HFFc6 (cell line): Measurements from ENCODE around the gene CLCNKB. TPM values are rescaled to one million over a fixed set of nuclear protein-coding genes. Genes with fewer than 3 reads are reported as not detected.

Experiments
- DNase-seq: peaks from one replicate; pipeline ENCODE4 v3.0.0-alpha.2; 2018
- H3K27ac Mint-ChIP-seq: 2 replicates; pipeline ENCODE4 v1.8.0; 2020; ENCODE audit warnings: mild to moderate bottlenecking, mixed read lengths
- H3K27me3 Mint-ChIP-seq: 2 replicates; pipeline ENCODE4 v1.8.0; 2021; ENCODE audit warnings: mild to moderate bottlenecking, moderate library complexity, mixed read lengths; ENCODE audit not compliant: insufficient read depth
- H3K36me3 Mint-ChIP-seq: 2 replicates; pipeline ENCODE4 v1.8.0; 2021; ENCODE audit warnings: low read depth, mixed read lengths
- H3K4me1 Mint-ChIP-seq: 2 replicates; pipeline ENCODE4 v1.8.0; 2020; ENCODE audit warnings: low read depth, mixed read lengths
- H3K4me3 Mint-ChIP-seq: 2 replicates; pipeline ENCODE4 v1.8.0; 2020; ENCODE audit warnings: mild to moderate bottlenecking, moderate library complexity, mixed read lengths
- H3K9me3 Mint-ChIP-seq: 2 replicates; pipeline ENCODE4 v1.8.0; 2020; ENCODE audit warnings: mild to moderate bottlenecking, mixed read lengths
- total RNA-seq, 6 experiments: library from RNA; stranded (reverse); fragmentation: NEBNext Ultra II Directional; extraction: Animal tissue kit (Norgen Biotek cat#: 25700); gene quantifications; 2 replicates in 1 of 6; 3 replicates in 5 of 6; pipeline ENCODE4 v1.2.3, GENCODE V29; 2021
- TF ChIP-seq, protein P1 (sequence below): fragments of 200-600 bp; sonication (generic); IDR thresholded peaks from 2 replicates; pipeline ENCODE4 v1.5.0; 2021; ENCODE audit warnings: antibody characterized with exemption, mild to moderate bottlenecking

The CLCNKB gene
- total RNA-seq, 6 experiments from 2014 or later = 0.10 to 0.14 TPM; not detected in 4

DNA sequence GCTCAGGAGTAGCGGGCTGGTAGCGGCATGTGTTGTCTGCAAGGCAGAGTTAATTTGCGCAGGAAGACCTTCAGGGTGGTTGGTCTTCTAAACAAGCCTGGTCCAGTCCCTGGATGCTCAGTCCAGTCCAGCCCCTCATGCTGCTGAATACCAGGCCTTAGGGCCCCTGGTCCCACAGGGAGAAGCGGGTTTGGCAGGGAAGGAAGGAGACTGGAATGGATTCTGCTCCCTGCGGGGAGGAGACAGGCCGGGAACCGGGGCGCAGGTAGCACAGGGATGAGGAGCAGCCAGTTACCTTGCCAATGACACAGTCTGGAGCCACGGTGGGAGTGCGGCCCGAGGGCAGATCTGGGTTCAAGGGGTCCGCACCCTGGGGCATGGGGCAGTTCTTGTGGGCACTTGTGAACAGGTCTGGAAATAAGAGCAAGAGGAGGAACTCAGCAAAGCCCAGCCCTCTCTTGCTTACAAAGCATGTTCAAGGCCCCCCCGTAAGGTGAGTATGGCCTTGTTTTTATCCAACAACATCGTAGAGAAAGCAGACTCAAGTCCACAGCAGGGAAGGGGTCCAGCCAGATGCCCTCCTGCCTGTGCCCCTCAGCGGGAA lies 19.7 kb downstream of the CLCNKB start:
- Mint-ChIP-seq H3K36me3 (no peaks in the 10 kb centered on the region), H3K4me3 (no peak overlapping the region), H3K9me3 (no peaks in the 10 kb centered on the region), H3K27me3 (peaks cover 18% of the 10 kb centered on the region), H3K4me1 (peaks cover 14% of the 10 kb centered on the region), H3K27ac (no peak overlapping the region)
- TF ChIP-seq, protein P1, sequence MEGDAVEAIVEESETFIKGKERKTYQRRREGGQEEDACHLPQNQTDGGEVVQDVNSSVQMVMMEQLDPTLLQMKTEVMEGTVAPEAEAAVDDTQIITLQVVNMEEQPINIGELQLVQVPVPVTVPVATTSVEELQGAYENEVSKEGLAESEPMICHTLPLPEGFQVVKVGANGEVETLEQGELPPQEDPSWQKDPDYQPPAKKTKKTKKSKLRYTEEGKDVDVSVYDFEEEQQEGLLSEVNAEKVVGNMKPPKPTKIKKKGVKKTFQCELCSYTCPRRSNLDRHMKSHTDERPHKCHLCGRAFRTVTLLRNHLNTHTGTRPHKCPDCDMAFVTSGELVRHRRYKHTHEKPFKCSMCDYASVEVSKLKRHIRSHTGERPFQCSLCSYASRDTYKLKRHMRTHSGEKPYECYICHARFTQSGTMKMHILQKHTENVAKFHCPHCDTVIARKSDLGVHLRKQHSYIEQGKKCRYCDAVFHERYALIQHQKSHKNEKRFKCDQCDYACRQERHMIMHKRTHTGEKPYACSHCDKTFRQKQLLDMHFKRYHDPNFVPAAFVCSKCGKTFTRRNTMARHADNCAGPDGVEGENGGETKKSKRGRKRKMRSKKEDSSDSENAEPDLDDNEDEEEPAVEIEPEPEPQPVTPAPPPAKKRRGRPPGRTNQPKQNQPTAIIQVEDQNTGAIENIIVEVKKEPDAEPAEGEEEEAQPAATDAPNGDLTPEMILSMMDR = no peak
- no peak for DNase-seq

DNA sequence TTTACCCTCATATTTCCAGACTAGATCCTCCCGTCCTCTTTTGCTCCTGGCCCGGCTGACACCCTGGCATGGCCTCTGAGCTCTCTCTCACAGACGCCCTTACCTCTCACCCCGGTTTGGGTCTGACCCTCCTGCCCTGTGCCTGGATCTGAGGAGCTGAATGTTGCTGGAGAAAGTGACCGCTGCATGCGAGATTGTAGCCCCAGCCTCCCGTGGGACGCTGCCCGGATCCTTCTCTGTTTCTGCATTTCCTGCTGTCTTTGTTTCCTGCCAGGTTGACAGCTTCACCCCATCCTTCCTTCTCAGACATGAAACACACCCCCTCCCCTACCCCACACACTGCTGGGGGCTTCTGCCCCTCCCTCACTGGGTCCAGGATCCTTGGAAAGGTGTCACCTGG lies 20.3 kb downstream of the CLCNKB start:
- TF ChIP-seq, protein P1 = no peak
- Mint-ChIP-seq H3K27me3 (peaks cover 18% of the 10 kb centered on the region), H3K4me1 (peaks cover 20% of the 10 kb centered on the region), H3K9me3 (no peaks in the 10 kb centered on the region), H3K4me3 (no peak overlapping the region), H3K27ac (no peak overlapping the region), H3K36me3 (no peaks in the 10 kb centered on the region)
- DNase-seq = no peak

DNA sequence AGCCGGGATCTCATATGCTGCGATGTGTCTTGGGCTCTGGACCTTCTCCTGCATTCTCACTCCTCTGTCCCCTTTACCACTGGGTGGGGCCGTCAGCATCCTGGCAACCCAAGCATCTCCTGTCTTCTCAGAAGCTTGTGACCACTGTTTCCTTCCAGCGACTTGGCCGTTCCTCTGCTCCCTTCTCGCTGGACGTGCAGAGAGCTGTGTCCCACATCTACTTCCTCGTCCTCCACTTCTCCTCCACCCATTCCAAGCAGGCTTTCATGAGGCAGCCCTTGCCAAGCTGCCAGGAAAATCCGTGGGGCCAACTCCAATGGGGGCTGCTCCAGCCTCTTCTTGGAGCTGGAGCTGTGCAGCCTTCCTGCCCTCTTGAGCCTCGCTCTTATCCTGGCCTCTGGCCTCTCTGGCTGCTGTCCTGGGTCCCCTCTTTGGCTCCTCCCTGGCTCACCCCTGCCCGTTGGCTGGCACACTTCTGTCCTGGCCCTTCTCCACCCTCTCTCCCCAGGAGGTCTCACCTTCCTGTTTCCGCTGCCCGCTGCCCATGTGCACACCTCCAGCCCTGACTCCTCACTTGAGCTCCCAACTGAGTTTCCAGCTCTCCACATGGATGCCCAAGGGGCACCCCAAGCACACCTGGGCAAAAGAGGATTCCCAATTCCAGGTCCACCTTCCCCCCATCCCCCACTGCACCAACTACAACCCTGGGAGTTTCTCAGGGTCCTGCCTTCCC lies 21.1 kb downstream of the CLCNKB start:
- no peaks in the 10 kb centered on the region for H3K9me3 Mint-ChIP-seq
- H3K36me3 Mint-ChIP-seq = no peaks in the 10 kb centered on the region
- TF ChIP-seq, protein P1 = peak; percentile 37; the same call in 1 of the 2 replicates
- peaks cover 18% of the 10 kb centered on the region for H3K27me3 Mint-ChIP-seq
- H3K27ac Mint-ChIP-seq = no peak overlapping the region
- DNase-seq = no peak
- H3K4me1 Mint-ChIP-seq = peaks cover 21% of the 10 kb centered on the region
- no peak overlapping the region for H3K4me3 Mint-ChIP-seq

DNA sequence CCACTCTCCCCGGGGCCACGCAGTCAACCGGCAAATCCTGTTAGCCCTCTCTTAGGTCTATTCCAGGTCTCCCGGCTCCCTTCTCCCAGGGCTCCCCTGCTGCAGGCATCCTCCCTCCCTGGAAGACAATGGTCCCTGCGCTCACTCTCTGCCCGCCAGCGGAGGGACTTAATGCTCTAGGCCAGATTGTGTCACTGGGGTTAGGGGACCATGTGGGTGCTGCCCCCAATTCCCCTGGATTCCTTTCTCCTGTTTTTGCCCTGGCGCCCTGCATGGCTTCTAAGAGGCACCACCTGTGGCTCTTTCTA lies 21.6 kb downstream of the CLCNKB start:
- no peak for DNase-seq
- Mint-ChIP-seq H3K9me3 (no peaks in the 10 kb centered on the region), H3K4me3 (no peak overlapping the region), H3K36me3 (no peaks in the 10 kb centered on the region), H3K27ac (no peak overlapping the region), H3K27me3 (peaks cover 16% of the 10 kb centered on the region), H3K4me1 (peaks cover 21% of the 10 kb centered on the region)
- TF ChIP-seq, protein P1 = no peak

DNA sequence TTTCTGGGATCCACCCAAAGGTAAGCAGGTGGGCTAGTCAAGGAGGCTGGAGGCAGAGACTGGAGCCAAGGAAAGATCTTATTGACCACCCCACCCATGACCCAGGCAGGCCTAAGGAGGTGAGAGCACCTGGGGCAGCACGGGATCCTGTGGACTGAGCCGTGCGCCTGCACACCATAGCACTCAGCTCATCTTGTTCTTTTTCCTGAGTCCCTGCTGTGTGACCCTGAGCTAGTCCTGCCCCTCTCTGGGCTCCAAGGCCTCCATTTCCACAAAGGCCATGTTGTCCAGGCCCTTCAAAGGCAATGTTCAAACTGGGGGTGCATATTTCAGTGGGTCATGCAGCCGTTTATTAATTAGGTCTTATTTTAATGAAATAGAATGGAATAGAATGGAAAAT lies 22.7 kb downstream of the CLCNKB start:
- peaks cover 14% of the 10 kb centered on the region for H3K27me3 Mint-ChIP-seq
- TF ChIP-seq, protein P1 = no peak
- no peak for DNase-seq
- H3K36me3 Mint-ChIP-seq = no peaks in the 10 kb centered on the region
- H3K4me3 Mint-ChIP-seq = no peak overlapping the region
- H3K27ac Mint-ChIP-seq = no peak overlapping the region
- H3K9me3 Mint-ChIP-seq = no peaks in the 10 kb centered on the region
- peaks cover 21% of the 10 kb centered on the region for H3K4me1 Mint-ChIP-seq
